NCI-H187 treated with DMSO at 0.1 percent for 48 hours (cell line): ENCODE measurements around the gene ZNF277.
"Not testable (repeated sequence)": the region's sequence is repeated elsewhere in the genome, so short reads cannot be mapped to it uniquely, and the experiment has no call there.

Experiments
- DNase-seq: peaks from one replicate; lab custom pipeline; 2025; lab: John Stamatoyannopoulos, UW

Gene ZNF277

DNA sequence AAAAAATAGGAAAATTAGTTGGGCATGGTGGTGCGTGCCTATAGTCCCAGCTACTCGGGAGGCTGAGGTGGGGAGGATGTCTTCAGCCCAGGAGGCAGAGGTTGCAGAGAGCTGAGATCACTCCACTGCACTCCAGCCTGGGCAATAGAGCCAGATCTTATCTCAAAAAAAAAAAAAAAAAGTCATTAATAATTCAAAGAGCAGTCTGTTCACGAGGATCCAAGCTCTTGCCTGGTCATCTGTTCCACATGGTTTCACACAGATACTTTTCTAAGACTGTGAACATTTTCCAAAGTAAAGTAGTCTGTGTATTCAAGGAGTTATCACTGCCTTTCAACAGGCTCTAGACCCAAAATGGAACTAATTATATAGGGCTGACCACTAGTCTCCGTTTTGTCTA lies 86.9 kb downstream of the ZNF277 start:
- DNase-seq = no peak

DNA sequence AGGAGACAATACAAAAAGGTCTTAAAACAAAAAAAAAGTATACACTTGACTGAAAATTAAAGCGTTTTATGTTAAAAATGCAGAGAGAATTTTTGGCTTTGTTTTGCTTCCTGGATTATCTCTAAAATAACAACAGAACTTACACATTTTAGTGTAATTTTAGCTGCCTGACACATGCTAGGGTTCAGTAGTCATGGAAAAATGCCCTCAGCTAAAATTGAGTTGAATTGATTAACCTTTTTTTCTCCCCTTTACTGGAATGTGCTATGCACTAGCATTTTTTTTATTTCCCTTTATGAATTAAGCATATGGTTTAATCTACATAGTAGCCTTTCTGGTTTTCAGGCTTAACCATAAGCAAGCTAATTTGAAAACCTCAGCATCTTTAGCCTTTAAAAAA lies 89.9 kb downstream of the ZNF277 start:
- DNase-seq = no peak

DNA sequence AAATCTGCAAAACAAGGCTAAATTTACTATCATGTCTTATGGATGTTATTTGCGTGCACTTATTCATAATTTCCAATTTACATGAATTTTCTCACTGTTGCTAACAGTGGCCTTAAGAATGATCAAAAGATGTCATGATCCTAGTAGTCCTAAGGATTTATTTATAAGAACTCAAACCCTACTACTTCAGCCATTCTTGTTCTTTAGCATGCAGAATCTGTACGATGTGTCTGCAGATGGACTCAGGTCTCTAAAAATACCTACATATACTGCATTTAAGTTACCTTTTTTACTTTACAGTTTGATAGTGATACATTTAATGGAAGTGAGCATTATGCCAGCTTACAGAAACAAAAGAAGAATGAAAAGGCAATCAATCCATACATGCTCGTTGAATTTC lies 91.2 kb downstream of the ZNF277 start:
- DNase-seq = no peak

DNA sequence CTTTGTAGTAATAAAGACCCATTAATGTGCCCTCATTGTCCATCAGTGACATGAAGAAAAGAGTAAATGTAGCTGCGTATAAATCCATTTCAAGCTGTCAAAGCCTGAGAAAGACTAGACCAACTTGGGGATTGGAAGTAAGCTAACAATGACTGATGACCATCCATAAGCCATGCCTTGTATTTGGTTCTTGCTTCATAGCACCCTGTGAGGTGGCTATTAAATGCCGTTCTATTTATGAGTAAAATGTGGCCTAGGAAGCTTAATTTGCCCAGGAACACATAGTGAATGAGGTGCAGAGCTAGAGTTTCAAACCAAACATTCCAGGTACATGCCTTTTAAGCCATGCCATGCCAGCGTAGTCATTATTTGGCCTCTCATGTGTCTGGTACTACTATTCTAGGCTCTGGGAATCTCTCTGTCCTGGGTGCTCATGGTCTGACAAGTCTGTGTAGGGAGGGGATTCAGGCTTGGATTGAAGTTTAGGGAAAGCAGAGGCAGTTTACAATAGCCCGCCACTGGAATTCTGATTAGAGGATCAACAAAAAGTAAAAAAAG lies 92.1 kb downstream of the ZNF277 start:
- no peak for DNase-seq

DNA sequence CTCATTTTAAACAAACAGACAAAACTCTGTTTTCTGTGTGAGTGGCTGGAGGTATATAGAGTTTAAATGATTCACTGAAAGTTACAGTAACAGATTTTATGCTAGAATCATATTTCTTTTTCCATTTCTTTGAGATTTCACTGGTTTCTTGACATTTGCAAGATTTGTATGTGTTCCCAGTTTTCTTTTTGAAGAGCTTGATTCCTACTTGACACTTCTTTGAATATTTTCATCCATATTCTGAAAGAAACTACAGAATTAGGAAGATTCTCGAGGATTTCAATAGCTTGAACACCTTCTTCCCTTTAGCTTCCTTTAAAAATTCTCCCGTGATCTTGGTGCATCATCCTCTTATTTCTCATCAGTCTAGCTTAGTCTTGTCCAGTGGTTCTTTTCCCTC lies 93.6 kb downstream of the ZNF277 start:
- no peak for DNase-seq

DNA sequence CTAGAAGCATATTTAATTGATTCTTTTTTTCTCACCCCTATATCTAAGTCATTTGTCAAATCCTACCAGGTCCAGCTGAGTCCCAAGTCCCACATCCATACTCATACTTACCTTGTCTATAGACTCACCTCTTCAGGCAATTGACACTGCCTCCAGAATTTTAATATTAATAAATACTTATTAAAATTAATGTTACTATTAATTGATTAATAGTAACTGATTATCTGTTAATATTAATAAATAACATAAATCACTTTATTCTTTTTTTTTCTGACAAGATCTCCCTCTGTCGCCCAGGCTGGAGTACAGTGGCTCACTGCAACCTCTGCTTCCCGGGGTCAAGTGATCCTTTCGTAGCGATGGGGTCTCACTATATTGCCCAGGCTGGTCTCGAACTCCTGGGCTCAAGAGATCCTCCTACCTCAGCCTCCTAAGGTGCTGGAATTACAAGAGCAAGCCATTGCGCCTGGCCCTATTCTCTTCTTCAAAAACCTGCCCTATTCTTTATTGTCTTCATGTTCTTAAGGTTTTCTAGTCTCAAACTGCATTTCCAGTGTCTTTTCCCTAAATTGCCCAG lies 94.4 kb downstream of the ZNF277 start:
- no peak for DNase-seq

DNA sequence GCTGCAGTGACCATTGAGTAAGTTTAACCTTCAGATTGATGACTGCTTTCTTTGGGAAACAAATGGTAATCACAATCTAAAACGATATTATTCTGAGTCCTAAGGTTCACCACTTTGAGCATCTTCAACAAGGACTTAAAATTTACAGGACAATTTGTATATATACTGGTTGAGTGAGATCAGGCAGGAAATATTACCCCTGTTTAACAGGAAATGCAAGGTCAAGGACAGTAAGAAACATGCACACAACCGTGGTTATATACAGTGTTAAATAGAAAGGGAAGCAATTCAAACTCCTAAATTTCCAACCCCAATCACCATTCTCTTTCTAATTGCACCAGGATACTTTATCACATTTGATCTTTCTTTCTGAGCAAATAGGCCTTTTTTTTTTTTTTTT lies 96.1 kb downstream of the ZNF277 start:
- no peak for DNase-seq

DNA sequence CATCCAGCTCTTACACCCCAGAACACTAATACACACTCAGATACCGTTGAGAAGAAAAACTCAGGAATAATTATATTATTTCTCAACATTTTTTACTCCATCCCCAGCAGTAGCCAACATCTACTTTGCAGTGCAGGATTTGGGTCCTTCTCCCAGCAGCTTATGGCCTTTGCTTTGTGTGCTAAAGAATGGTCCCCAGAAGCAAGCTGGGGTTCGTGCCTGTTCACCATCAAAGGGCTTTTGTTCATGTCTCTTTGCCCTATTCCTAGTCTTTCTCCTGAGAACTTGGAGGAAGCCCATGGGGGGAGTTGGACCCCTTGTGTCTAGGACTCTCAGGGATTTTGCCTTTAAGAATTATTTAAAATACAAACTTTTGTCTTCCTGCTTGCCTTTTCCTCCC lies 100.4 kb downstream of the ZNF277 start:
- no peak for DNase-seq

DNA sequence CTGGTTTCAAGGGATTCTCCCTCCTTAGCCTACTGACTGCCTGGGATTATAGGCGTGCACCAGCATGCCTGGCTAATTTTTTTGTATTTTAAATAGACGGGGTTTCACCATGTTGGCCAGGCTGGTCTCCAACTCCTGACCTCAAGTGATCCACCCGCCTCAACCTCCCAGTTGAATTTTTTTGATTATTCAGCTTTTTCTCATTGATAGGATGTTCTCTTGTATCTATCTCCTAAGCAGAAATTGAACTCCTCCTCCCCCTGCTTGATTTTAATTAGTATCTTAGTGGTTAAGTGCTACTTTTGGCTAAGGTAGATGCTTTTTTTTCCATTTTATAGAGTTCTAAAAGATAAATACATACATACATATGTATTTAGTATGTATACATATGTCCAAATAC lies 101.0 kb downstream of the ZNF277 start:
- no peak for DNase-seq

DNA sequence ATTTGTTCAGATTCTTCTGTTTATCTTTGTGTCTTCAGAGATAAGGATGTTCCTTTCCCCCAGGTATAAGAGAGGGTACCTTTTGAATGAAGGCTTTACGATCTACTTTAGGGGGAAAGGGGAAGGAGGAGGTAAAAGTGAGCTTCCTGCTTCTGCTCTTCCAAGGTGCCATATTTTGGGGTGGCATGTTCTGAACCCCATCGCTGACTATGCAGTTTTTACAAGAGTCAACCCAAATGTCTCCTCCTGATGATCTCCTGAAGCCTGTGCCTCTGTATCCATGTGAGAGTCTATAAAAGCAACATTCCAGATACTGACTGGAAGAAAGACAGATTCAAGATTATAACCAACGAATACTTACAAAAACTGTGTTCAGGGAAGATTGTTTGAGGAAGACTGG lies 102.5 kb downstream of the ZNF277 start:
- no peak for DNase-seq

DNA sequence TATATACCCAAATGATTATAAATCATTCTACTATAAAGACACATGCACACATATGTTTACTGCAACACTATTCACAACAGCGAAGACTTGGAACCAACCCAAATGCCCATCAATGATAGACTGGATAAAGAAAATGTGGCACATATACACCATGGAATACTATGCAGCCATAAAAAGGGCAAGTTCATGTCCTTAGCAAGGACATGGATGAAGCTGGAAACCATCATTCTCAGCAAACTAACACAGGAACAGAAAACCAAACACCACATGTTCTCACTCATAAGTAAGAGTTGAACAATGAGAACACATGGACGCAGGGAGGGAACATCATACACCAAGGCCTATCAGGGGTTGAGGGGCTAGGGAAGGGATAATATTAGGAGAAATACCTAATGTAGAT lies 110.3 kb downstream of the ZNF277 start:
- not testable (repeated sequence) for DNase-seq

DNA sequence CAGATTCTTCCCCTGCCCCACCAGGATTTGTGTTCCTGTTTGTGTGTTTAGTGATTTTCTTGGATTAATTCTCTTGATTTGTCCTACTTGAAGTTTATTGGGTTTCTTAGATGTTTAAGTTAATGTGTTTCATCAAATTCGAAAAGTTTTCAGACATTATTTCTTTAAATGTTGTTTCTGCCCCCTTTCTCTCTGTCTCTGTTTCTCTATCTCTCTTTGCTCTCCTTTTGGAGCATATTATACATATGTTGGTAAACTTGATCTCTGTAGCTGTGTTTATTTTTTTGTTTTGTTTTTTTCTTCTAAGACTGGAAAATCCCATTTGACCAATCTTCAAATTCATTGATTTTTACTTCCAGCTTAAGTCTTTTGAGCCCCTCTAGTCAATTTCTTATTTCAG lies 115.6 kb downstream of the ZNF277 start:
- no peak for DNase-seq

DNA sequence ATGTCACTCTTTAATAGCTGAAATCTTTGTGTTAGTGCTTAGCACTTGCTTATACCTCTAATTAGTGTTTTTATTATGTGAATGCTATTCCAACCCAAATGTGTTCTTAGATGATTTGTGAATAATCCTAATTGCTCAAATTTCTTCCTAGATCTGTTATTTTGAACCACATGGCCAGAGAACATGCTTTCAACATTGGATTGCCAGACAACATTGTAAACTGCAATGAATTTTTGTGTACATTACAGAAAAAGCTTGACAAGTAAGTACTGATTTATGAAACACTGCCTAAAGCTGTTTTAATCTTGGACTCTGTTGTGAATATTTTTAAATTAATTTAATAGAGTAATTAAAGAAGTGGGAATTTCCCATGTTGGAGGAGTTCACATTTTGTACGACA lies 121.1 kb downstream of the ZNF277 start:
- no peak for DNase-seq

DNA sequence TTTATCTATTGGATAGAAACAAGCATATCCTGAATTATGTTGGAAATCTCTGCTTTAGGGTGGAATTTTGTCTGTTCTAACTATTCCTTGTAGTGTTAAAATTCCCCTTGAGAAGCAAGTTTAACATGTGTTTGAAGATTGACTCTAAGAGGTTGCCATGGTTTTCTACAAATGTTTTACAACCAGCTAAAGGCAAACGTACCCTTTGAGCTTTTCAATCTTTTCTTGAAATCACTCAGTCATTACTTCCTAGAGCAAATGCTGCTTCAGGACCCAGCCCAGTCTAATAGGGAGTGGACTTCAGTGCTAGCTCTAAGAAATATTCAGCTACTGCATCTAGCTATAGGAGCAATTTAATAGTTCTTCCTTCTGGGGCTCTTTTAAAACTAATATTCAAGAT lies 125.0 kb downstream of the ZNF277 start:
- DNase-seq = no peak

DNA sequence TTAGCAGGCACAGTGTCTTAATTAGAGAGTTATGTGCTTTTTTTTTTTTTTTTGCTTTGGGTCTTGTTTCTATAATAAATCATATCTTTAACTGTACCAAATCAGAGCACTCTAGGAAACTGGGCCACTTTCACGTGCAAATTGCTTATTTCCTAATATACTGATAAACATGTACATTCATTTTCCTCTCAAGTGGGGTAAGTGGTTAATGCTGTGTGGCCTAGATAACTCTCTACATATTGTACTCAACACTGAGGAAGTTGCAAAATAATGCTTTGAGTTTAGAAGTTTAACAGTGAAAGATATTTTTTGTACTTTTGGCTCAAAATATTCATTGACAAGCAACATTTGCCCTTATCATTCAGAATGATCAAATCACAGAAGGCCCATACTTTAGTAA lies 127.9 kb downstream of the ZNF277 start:
- no peak for DNase-seq

DNA sequence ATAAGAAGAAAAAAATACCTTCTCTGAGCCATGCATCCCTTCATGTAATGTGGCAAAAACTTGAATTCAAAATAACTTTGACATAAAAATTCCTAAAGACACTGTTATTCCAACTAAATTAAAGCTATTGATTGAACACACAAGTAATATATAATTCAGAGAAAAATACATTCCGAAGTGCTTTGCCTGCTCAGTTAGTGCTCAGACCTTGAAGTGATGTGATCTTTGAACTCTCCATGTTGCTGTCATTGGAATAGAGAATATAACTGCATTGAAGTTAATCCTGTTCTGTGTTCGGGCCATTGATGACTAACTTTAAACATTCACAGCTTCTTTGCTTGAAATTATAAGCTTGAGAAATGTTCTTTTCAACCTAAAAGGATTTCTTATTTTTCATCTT lies 129.8 kb downstream of the ZNF277 start:
- DNase-seq = no peak

DNA sequence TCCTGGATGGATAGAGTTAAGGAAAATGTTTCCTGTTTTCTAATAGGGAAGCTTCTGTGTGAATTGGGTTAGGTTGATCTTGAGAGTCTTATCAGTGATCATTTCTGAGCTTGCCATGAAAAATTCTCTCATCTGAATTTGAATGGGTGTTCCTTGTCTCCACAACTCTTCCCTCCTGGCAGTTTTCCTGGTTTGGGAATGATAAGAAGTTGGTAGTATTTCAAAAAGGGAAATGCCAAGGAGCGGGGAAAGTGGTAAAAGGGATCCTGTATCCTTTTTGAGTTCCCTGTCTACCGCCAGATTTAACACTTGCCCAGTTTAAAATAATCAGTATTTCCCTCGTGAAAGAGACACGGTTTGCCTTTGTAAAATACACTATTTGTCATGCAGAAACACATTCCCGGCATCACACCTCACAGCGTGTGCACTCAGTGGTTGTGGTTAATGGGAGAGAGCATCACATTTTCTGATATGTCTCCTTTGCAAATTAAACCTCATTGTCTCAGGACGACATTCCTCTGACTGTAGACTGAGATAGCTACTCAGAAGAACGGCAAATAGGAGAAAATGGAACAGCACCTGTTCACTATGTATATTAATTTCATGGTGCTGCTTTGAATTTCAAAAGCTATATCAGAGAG lies 130.6 kb downstream of the ZNF277 start:
- DNase-seq = no peak

DNA sequence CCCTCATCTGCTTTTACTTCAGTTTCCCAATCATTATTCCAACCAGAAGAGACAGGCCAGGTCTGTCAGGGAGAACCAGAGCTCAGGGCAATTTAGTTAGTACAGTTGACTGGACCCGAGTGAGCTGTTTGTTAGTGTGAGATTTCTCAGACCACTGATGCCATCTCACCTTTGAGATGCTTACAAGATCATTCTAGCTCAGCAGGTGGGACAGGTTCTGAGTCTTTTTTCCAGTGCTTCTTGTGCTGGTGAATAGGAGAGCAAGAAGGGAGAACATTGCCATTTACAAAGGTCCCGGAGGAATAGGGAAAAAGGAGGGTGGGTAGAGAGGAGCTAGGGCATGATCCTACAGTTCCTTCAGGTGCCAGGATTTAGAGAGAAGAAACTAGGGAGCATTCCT lies 131.4 kb downstream of the ZNF277 start:
- DNase-seq = no peak

DNA sequence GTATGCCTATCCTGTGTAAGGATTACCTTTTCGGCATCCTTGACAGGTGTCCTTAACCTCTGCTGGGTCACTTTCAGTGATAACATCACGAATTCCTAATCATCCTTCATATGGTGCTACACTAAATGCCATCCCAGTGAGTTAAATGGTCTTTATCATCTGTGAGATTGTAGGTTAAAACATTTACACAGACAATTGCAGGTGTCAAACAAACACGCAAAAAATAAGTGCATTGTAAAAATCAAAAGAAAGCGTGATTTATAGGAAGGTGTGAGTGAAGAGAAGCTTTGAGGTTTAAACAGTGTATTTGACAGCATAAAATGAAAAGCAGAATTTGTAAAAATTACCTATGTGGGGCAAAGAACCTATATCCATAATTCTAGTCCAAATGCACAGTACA lies 132.3 kb downstream of the ZNF277 start:
- DNase-seq = no peak

DNA sequence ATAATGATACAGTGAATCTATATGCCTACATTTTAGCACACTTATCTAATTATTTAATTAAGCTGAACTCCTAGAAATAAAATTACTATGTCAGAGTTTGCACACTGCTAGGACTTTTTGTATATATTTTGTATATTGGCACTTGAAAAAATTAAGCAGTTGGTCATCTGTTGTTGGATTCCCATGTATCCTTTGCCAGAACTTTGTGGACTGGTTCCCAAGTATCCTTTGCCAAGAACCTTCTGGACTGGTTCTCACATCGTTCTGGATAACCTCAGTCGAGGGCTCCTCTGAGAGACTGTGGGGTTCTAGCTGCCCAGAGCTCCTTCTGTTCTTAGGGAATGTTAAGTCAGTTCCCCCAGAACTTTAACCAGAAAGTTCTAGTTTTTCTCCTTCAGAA lies 135.0 kb downstream of the ZNF277 start:
- DNase-seq = no peak

DNA sequence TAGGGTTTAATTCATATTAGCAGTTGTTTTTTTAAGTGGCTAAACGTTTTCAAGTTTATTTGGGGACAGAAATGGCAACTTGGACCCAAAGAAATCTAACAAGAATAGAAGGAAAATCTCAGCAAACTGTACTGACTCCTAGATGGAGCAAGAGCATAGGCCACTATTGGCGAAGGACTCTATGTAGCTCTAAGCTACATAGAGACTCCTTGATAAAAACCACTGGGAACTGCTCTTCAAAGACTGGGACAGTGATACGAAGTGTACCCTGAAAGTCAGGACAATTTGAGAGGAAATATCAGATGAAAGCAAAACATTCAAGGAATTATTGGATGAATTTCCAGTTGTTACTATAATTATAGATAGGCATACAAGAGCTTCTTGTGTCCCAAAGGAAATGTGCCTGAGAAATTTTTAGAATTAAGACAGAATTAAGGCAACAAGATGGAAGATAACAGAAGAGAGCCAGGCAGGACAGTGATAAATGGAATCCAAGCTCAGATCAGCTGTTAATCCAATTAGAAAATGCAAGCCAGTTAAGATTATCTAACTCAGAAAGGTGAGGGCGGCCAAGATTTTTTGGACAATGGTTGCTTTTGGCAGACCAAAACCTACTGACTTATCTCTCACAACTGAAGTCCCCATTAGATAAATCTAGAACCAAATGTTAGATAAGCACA lies 140.0 kb downstream of the ZNF277 start:
- no peak for DNase-seq

DNA sequence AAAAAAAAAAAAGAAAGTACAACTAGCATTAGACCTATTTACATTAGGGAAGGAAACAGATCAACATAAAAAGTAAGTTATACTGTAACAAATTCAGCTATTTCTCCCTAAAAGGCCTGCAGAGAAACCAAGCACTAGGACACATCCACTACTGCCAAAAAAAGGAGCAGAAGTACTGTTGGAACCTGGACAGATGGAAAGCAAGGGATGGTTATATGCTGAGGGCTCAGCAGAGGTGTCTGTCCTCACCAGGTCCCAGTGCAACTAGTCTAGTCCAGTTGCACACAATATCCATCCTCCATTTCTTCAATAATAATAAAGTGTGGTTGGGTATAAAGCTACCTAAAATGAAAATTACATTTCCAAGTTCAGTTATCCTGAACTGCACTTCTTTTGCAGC lies 140.6 kb downstream of the ZNF277 start:
- no peak for DNase-seq

DNA sequence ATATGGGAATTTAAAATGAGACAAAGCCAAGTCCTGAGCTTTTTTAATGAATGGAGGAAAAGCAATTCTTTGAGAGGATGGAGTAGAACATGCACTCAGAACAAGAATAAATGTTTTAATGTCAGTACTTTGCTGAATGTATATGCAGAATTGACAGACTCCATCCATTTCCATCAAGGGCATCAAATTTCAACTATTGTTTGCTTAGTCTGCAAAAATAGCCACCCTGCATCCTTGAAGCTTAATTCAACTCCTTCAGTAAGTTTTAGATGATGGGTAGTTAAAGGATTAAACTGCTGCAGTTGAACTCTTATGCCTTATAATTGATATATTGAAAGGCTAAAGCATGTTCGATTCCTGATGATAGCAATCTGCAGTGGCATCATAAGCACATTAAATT lies 144.1 kb downstream of the ZNF277 start:
- DNase-seq = no peak

DNA sequence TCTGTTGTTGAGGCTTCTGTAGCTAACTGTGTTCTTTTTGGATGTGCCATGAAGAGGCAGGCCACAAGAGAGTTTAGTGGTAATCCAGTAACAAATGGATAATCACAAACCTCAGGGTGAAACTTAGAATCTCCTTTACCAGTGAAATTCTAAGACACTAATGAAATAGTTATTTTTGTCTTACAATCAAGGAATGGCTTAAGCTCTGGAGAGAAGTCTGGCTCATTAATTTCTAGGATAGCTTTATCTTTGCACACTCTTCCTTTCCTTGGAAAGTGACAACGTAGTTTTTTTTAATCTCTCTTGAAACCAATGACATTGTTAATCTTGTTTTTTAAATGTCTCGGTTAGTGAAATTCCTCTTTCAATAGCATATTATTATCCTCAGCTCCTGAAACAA lies 150.1 kb downstream of the ZNF277 start:
- no peak for DNase-seq
